Left lung (tissue), 10 donors: ENCODE results near the gene ATXN1. TPM values are rescaled to one million over a fixed set of nuclear protein-coding genes. Genes with fewer than 3 reads are reported as not detected.
A peak's percentile ranks its signal among the peaks of the same experiment; 100 is the strongest.

Experiments
- ATAC-seq: fragments of 200-7000 bp; cut with Tn5 transposase; one replicate; pipeline ENCODE4 v1.9.1; 2020; ENCODE audit warnings: moderate library complexity
- DNase-seq, 4 donors: peaks; one replicate each; pipeline ENCODE4 v3.0.0-alpha.2; 2013 to 2020
- H3K27ac ChIP-seq, 2 donors: fragments of 200-600 bp; sonication (generic) in 1 of 2; one replicate each; pipeline versions ENCODE4 v1.5.0 to v1.8.0; 2020 to 2021
- H3K27me3 ChIP-seq, 2 donors: fragments of 200-600 bp; sonication (generic) in 1 of 2; one replicate each; pipeline versions ENCODE4 v1.5.0 to v1.8.0; 2020 to 2021
- H3K36me3 ChIP-seq, 2 donors: fragments of 200-600 bp; sonication (generic) in 1 of 2; one replicate each; pipeline versions ENCODE4 v1.5.0 to v1.8.0; 2020 to 2021
- H3K4me1 ChIP-seq, 2 donors: fragments of 200-600 bp; one replicate each; pipeline ENCODE4 v1.8.0; 2021
- H3K4me3 ChIP-seq, 2 donors: fragments of 200-600 bp; sonication (generic) in 1 of 2; one replicate each; pipeline versions ENCODE4 v1.5.0 to v1.8.0; 2020 to 2021; ENCODE audit warnings: mild to moderate bottlenecking in 1 of 2
- H3K9me3 ChIP-seq, 2 donors: fragments of 200-600 bp; sonication (generic) in 1 of 2; one replicate each; pipeline versions ENCODE4 v1.5.0 to v1.8.0; 2020 to 2021
- CTCF ChIP-seq, 2 donors: fragments of 200-600 bp; sonication (generic) in 1 of 2; IDR thresholded peaks; one replicate each; pipeline versions ENCODE4 v1.5.0 to v1.8.0; 2021; ENCODE audit warnings: antibody characterized with exemption in 2 of 2
- intact Hi-C, 2 donors: fragments of 100-400 bp; cut with DNase I; formaldehyde crosslinking; loops; one replicate each; pipeline versions ENCODE4 v1.11.2 to v1.14.2; 2022
- polyA plus RNA-seq, 6 donors: library from polyadenylated mRNA; unstranded; fragments of 120-200 nt; gene quantifications; one replicate each; pipeline ENCODE4 v1.2.1, GENCODE V29; 2013; ENCODE audit not compliant: insufficient read length in 6 of 6
- total RNA-seq, 2 donors: library from RNA; stranded (reverse); fragmentation: NEBNext Ultra II Directional; extraction: Animal tissue kit (Norgen Biotek cat#: 25700); gene quantifications; one replicate each; pipeline ENCODE4 v1.2.1, GENCODE V29; 2021
- donor health status: DM: no; HTN: yes; CAD: no.
- donor health status: DM: no; HTN: no; CAD: no.

The ATXN1 gene
- total and polyA plus RNA-seq, 8 donors, result 23.3 to 67.4 (median 27.3) TPM

GRCh38 chr6:16725145-16725864, 36.0 kb downstream of the ATXN1 start:
- Histone ChIP-seq H3K27ac (peak overlapping the region; percentile 75 to 85), H3K4me3 (no peak overlapping the region), H3K4me1 (peaks cover 35 to 75% of the 10 kb centered on the region in 2 donors), H3K36me3 (no peaks in the 10 kb centered on the region), H3K27me3 (no peaks in the 10 kb centered on the region), H3K9me3 (no peaks in the 10 kb centered on the region)
- TF ChIP-seq CTCF (IDR thresholded peaks at IDR 0.05), result no peak
- intact Hi-C loops, result no loop called here
- DNase-seq, result no peak
- peak; percentile 64 for ATAC-seq

- peak overlapping the region; percentile 75 to 85 for H3K27ac ChIP-seq
- no peaks in the 10 kb centered on the region for H3K36me3 ChIP-seq
- peak; percentile 64 for ATAC-seq
- no peaks in the 10 kb centered on the region for H3K27me3 ChIP-seq
- intact Hi-C loops, result no loop called here
- DNase-seq, result peak in 1 of 4 donors; percentile 52
- no peak for TF ChIP-seq CTCF (IDR thresholded peaks at IDR 0.05)
- H3K9me3 ChIP-seq, result no peaks in the 10 kb centered on the region
- H3K4me1 ChIP-seq, result peaks cover 40 to 72% of the 10 kb centered on the region in 2 donors
- H3K4me3 ChIP-seq, result no peak overlapping the region
Observed at GRCh38 chr6:16723826-16724225, 37.4 kb downstream of the ATXN1 start.

GRCh38 chr6:16723402-16723801, 37.9 kb downstream of the ATXN1 start:
- Histone ChIP-seq H3K9me3 (no peaks in the 10 kb centered on the region), H3K27me3 (no peaks in the 10 kb centered on the region), H3K4me3 (no peak overlapping the region), H3K36me3 (no peaks in the 10 kb centered on the region), H3K4me1 (peaks cover 43 to 72% of the 10 kb centered on the region in 2 donors), H3K27ac (peak overlapping the region; percentile 75 to 85)
- intact Hi-C loops, result no loop called here
- TF ChIP-seq CTCF (IDR thresholded peaks at IDR 0.05), result no peak
- DNase-seq (no peak), ATAC-seq (no peak)

GRCh38 chr6:16722630-16723029, 38.6 kb downstream of the ATXN1 start:
- no peak for DNase-seq
- no peak for TF ChIP-seq CTCF (IDR thresholded peaks at IDR 0.05)
- intact Hi-C loops, result no loop called here
- Histone ChIP-seq H3K27ac (no peak overlapping the region), H3K4me3 (no peak overlapping the region), H3K36me3 (no peaks in the 10 kb centered on the region), H3K9me3 (no peaks in the 10 kb centered on the region), H3K4me1 (peaks cover 43 to 72% of the 10 kb centered on the region in 2 donors), H3K27me3 (no peaks in the 10 kb centered on the region)
- ATAC-seq, result no peak

GRCh38 chr6:16721977-16722376, 39.3 kb downstream of the ATXN1 start:
- H3K4me3 ChIP-seq, result no peak overlapping the region
- H3K36me3 ChIP-seq, result peaks cover 0 to 6% of the 10 kb centered on the region in 2 donors
- DNase-seq (no peak), ATAC-seq (no peak)
- no peaks in the 10 kb centered on the region for H3K9me3 ChIP-seq
- peaks cover 40 to 72% of the 10 kb centered on the region in 2 donors for H3K4me1 ChIP-seq
- no peak for TF ChIP-seq CTCF (IDR thresholded peaks at IDR 0.05)
- intact Hi-C loops, result no loop called here
- H3K27ac ChIP-seq, result no peak overlapping the region
- no peaks in the 10 kb centered on the region for H3K27me3 ChIP-seq
